Stimulated activated CD8-positive, alpha-beta memory T cell treated with anti-CD3 and anti-CD28 coated beads, Interleukin-12 subunit alpha, Interleukin-12 subunit beta, amount 100 ng/mL, for 1 hour (primary cell): ENCODE results near the gene SEC23A.
"Not testable (repeated sequence)": the region's sequence is repeated elsewhere in the genome, so short reads cannot be mapped to it uniquely, and the experiment has no call there.

Source experiments
- DNase-seq: peaks from one replicate; pipeline ENCODE4 v3.0.0-alpha.2; 2020; ENCODE audit warnings: low read depth

Gene SEC23A

GRCh38 chr14:39102969-39103957, at the start of gene SEC23A:
Gene SEC23A (minus strand): TSS chr14:39103235. CDS start chr14:39096118, 7,117 bp downstream.
- DNase-seq: peak; percentile 70

DNA sequence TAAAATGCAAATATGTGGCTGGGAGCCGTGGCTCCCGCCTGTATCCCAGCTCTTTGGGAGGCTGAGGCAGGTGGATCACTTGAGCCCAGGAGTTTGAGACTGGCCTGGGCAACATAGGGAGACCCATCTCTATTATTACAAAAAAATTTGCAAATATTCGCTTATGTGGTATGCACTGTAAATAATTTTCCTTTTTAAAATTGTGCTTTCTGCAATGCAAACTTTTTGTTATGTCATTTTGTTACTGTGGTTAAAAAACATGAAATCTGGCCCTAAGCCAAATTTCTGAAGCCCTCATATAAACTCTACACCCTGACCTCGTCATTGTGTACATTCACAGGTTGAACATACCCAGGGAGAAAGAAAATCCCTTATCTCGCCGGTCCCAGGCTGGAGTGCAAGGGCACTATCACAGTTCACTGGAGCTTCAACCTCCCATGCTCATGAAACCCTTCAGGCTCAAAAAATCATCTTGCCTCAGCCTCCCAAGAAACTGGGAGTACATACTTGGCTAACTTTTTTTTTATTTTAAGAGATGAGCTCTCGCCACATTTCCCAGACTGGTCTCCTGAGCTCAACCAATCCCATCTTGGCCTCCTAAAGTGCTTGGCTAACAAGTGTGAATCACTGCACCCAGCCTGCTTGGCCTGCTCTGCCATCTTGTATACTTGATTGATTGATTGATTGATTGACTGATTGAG, 42.4 kb upstream of the SEC23A start:
- no peak for DNase-seq

DNA sequence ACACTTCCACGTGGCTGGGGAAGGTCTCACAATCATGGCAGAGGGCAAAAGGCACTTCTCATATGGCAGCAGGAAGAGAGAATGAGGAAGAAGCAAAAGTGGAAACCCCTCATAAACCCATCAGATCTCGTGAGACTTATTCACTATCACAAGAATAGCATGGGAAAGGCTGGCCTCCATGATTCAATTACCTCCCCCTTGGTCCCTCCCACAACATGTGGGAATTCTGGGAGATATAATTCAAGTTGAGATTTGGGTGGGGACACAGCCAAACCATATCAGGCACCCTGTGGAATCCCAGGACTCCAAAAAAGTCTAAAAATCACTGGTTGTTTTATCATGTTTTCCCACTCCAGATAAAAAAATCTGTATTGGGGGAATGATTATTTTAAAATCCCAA, 40.2 kb upstream of the SEC23A start:
- not testable (repeated sequence) for DNase-seq

GRCh38 chr14:39141623-39142022, 38.6 kb upstream of the SEC23A start:
- DNase-seq: not testable (repeated sequence)

DNA sequence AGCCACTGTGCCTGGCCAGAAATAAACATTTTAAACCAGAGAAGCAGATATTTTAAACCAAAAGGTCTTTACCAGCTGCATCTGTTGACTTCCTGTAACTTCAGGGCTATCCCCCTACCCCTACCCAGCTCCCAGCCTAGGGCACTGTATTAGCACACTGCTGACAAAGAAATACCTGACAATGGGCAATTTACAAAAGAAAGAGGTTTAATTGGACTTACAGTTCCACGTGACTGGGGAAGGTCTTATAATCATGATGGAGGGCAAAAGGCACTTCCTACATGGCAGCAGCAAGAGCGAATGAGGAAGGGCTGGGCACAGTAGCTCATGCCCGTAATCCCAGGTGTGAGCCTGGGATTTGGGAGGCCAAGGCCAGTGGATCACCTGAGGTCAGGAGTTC, 37.1 kb upstream of the SEC23A start:
- DNase-seq: no peak

- no peak for DNase-seq
These were observed 35.4 kb upstream of the SEC23A start for GRCh38 chr14:39138440-39138839.

DNA sequence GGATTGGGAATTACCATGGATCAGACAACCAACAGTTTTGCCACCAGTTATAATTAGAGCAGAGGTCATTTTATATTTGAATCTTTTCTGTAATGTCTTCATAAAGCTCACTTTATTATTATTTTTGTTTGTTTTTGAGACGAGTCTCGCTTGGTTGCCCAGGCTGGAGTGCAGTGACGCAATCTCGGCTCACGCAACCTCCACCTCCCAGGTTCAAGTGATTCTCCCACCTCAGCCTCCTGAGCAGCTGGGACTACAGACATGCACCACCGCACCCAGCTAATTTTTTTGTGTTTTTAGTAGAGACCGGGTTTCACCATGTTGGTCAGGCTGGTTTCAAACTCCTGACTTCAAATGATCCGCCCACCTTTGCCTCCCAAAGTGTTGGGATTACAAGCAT, 34.8 kb upstream of the SEC23A start:
- not testable (repeated sequence) for DNase-seq

- DNase-seq: no peak
These were observed 19.5 kb upstream of the SEC23A start for GRCh38 chr14:39122330-39123138.

DNA sequence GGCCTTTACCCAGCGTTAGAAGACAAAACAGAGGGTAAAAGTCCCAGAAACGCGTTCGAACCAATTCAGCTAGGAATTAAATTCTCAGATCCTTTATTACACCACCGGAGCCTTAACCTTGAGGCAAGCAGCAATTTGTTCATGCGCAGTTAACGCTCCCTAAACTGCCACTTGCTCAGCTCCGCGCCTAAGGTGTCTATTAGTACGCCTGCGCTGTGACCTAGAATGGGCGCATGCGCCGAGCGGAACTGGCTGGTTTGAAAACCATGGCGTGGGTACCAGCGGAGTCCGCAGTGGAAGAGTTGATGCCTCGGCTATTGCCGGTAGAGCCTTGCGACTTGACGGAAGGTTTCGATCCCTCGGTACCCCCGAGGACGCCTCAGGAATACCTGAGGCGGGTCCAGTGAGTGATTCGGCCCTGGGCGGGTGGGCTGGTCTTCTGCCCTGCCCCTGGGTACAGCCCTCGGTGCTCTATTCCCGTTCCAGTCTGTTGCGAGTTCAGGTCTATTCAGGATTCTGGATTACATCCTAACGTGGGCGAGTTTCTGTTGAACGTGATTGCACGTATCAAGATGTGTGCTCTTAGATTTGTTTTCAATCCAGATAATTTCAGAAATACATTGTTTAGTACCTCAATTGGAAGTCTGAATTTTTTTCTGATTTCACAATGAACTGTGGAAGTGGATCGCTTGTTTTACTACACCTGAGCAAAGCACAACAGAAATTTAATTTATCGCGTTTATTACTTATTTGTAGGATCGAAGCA, 11.2 kb upstream of the SEC23A start, which contains the start of gene GEMIN2:
TSS of gene GEMIN2 (plus strand) at position 251 of the 766 bp plus-strand sequence. CDS start at position 267, 16 bp downstream.
- DNase-seq: peak; percentile 93

- no peak for DNase-seq
These were observed 10.6 kb upstream of the SEC23A start for GRCh38 chr14:39113685-39114072.

DNA sequence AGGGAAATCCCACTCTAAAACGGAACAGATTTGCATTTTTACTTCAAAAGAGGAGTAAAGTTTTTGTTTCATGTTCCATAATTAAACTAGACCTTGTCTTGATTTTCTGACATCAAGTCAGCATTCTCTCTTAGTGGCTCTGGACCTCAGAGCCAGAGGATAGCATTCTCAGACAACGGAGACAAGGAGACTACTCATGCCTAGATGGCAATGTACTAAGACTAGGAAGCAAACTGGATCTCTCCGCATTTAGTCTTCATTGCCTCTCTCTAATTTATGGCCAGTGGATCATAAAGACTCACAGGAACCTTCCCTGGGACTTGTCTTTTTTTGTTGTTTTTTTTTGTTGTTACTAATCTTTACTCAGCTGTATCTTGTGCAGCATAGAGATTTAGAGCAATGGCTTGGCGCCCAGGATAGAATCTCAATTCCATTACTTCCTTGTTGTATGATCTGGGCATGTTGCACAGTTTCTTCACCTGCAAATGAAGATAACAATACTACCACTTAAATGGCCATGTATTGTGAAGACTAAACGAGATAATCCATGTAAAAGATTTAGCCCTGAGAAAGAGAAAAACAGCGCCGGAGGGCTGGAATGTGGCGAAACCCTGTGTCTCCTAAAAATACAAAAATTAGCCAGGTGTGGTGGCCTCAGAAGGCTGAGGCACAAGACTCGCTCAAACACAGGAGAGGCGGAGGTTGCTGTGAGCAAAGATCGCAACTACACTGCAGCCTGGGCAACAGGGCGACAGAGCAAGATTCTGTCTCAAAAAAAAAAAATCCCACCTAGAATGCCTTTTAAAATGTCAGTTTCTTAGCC, 7.1 kb upstream of the SEC23A start:
- no peak for DNase-seq

GRCh38 chr14:39108791-39109190, 5.8 kb upstream of the SEC23A start:
- no peak for DNase-seq

- DNase-seq: no peak
These were observed 4.6 kb upstream of the SEC23A start for GRCh38 chr14:39107591-39107996.

DNA sequence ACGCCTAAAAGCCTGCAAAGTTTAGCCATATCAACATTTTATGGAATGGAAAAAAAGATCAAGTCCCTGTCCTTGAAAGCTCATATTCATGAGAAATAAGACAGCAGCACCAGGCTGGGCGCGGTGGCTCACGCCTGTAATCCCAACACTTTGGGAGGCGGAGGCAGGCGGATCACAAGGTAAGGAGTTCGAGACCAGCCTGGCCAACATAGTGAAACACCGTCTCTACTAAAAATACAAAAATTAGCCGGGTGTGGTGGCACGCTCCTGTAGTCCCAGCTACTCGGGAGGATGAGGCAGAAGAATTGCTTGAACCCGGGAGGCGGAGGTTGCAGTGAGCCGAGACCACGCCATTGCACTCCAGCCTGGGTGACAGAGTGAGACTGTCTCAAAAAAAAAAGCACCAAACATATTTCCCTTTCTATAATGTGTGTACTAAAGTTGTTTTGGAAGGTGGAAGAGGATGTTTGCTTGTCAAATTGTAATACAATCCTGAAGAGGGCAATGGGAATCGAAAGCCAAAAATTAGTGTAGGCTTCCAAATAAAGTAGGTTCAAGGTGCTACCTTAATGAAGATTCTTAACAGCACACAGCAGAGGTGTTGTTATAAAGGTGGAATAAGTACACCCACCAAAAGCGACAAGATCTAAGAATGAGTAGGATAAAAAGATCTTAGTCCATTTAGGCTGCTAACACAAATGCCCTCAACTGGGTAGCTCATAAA, 1.2 kb upstream of the SEC23A start:
- DNase-seq: not testable (repeated sequence)

- no peak for DNase-seq
These were observed 618 bp downstream of the SEC23A start for GRCh38 chr14:39102265-39102968.

DNA sequence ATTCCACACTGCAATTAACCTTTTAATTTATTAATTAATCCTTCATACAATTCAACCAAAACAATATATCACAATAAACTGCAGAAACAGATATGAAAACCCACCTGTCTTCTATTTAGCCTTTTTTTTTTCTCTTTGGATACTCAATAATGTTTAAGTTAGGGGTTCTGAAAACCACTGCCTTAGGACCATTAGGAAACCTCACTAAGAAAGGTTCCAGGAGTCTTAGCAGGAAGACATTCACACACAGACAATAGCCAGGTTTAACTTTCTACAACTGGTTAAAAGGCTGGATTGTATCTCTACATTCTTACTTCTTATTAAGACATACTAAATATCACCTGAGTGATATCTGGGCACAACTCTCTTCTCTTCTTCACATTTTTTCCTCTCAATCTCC, 3.3 kb downstream of the SEC23A start:
- DNase-seq: no peak

- DNase-seq: not testable (repeated sequence)
These were observed 3.8 kb downstream of the SEC23A start for GRCh38 chr14:39099215-39099614.

- no peak for DNase-seq
These were observed 5.9 kb downstream of the SEC23A start for GRCh38 chr14:39097159-39097558.

DNA sequence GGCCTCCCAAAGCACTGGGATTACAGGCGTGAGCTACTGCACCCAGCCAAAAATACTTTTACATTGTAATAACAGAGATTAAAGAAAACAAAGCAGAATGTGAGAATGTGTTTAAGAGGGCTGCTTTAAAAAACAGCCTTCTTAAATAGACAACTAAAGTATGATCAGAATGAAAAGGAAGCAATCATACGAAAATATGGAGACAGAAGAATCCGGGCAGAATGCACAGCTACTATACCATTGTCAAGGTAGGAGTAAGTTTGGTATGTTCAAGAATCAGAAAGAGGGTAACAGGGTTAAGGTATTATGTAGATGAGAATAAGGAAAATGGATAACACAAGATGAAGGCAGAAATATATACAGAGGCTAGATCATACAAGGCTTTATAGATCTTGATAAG, 8.5 kb downstream of the SEC23A start:
- DNase-seq: no peak
